Psoas muscle (tissue), 8 donors: ENCODE measurements around the gene SORBS1. TPM values are rescaled to one million over a fixed set of nuclear protein-coding genes. Genes with fewer than 3 reads are reported as not detected.
A peak's percentile ranks its signal among the peaks of the same experiment; 100 is the strongest.

Source experiments
- ATAC-seq, 4 donors: fragments of 200-7000 bp; cut with Tn5 transposase; one replicate each; pipeline ENCODE4 v1.9.1; 2020; ENCODE audit warnings: moderate library complexity in 3 of 4, mild to moderate bottlenecking in 2 of 4
- DNase-seq, 2 donors: peaks; one replicate each; pipeline ENCODE4 v3.0.0-alpha.2; 2020
- H3K27ac ChIP-seq: fragments of 200-600 bp; one replicate; pipeline ENCODE4 v1.8.0; 2022
- H3K27me3 ChIP-seq, 3 donors: fragments of 200-600 bp in 1 of 3; one replicate each; pipeline versions ENCODE4 v1.6.1 to v1.8.0; 2013 to 2022; ENCODE audit warnings: low read length in 2 of 3, mild to moderate bottlenecking in 2 of 3, moderate library complexity in 1 of 3; ENCODE audit not compliant: insufficient read depth in 3 of 3
- H3K36me3 ChIP-seq, 2 donors: fragments of 200-600 bp in 1 of 2; one replicate each; pipeline versions ENCODE4 v1.6.1 to v1.8.0; 2013 to 2022; ENCODE audit warnings: low read depth in 1 of 2, mild to moderate bottlenecking in 1 of 2, moderate library complexity in 1 of 2; ENCODE audit not compliant: insufficient read depth in 1 of 2
- H3K4me1 ChIP-seq: fragments of 200-600 bp; one replicate; pipeline ENCODE4 v1.8.0; 2022
- H3K4me3 ChIP-seq: fragments of 200-600 bp; one replicate; pipeline ENCODE4 v1.8.0; 2022; ENCODE audit warnings: mild to moderate bottlenecking
- H3K9me3 ChIP-seq: fragments of 200-600 bp; one replicate; pipeline ENCODE4 v1.8.0; 2022
- WGBS, 3 donors: extraction: QIAGEN DNeasy Blood & Tissue Kit; methylation state at CpG; one replicate each; pipeline versions ENCODE4 v1.1.6 to v1.1.7; 2013; 5-methylcytosine and 5-hydroxymethylcytosine counted together
- intact Hi-C, 2 donors: fragments of 100-400 bp; cut with DNase I; formaldehyde crosslinking; loops; one replicate each; pipeline versions ENCODE4 v1.11.0 to v1.14.2; 2022
- polyA plus RNA-seq, 3 donors: library from polyadenylated mRNA; stranded (reverse); fragments of 200-250 nt; gene quantifications; one replicate each; pipeline ENCODE4 v1.2.3, GENCODE V29; 2013
- total RNA-seq, 4 donors: library from RNA; stranded (reverse); fragmentation: NEBNext Ultra II Directional in 2 of 4; extraction: Animal tissue kit (Norgen Biotek cat#: 25700) in 2 of 4; gene quantifications; one replicate each; pipeline versions ENCODE4 v1.2.1 to v1.2.4, GENCODE V29; 2021 to 2023
- TF ChIP-seq, protein P1 (sequence below): fragments of 200-600 bp; IDR thresholded peaks from one replicate; pipeline ENCODE4 v1.8.0; 2022; ENCODE audit warnings: antibody characterized with exemption
- donor health status: healthy with polysubstance abuse.
- donor health status: DM: no; HTN: no; CAD: no; lungs with moderate emphysema.
- donor health status: Bipolar disorder and iron deficiency.
- donor health status: healthy.
- donor health status: DM: yes; HTN: yes; CAD: no.
- donor health status: DM: no; HTN: no; CAD: no.
- donor health status: DM: no; HTN: no; CAD: no.
- donor health status: DM: yes; HTN: yes; CAD: no.

Gene SORBS1
- total and polyA plus RNA-seq, 7 donors = 17.3 to 306 (median 145) TPM

GRCh38 chr10:95604630-95605029 is 43.5 kb upstream of the SORBS1 start:
- intact Hi-C loops = no loop called here
- ATAC-seq = no peak
- Histone ChIP-seq H3K27ac (peak overlapping the region; percentile 36), H3K4me3 (no peak overlapping the region), H3K36me3 (peaks cover 2 to 39% of the 10 kb centered on the region in 2 donors), H3K9me3 (no peaks in the 10 kb centered on the region), H3K4me1 (peaks cover 8% of the 10 kb centered on the region), H3K27me3 (no peaks in the 10 kb centered on the region)
- TF ChIP-seq, protein P1, sequence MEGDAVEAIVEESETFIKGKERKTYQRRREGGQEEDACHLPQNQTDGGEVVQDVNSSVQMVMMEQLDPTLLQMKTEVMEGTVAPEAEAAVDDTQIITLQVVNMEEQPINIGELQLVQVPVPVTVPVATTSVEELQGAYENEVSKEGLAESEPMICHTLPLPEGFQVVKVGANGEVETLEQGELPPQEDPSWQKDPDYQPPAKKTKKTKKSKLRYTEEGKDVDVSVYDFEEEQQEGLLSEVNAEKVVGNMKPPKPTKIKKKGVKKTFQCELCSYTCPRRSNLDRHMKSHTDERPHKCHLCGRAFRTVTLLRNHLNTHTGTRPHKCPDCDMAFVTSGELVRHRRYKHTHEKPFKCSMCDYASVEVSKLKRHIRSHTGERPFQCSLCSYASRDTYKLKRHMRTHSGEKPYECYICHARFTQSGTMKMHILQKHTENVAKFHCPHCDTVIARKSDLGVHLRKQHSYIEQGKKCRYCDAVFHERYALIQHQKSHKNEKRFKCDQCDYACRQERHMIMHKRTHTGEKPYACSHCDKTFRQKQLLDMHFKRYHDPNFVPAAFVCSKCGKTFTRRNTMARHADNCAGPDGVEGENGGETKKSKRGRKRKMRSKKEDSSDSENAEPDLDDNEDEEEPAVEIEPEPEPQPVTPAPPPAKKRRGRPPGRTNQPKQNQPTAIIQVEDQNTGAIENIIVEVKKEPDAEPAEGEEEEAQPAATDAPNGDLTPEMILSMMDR = no peak
- DNase-seq = no peak

DNA sequence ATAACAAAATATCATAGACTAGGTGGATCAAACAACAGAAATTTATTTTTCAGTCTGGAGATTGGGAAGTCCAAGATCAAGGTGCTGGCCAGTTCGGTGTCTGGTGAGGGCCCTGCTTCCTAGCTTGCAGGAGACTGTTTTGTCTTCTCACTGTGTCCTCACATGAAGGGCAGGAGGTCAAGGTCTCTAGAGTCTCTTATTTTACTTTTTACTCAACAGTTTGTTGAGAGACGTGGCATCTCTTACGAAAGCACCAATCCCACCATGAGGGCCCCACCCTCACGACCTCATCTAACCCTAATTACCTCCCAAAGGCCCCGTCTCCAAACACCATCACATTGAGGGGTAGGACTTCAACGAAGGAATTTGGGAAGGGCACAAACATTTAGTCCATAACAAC is 41.2 kb upstream of the SORBS1 start:
- ATAC-seq (no peak), DNase-seq (no peak)
- H3K4me1 ChIP-seq = peaks cover 8% of the 10 kb centered on the region
- intact Hi-C loops = no loop called here
- H3K27ac ChIP-seq = no peak overlapping the region
- no peaks in the 10 kb centered on the region for H3K9me3 ChIP-seq
- peaks cover 2 to 19% of the 10 kb centered on the region in 2 donors for H3K36me3 ChIP-seq
- H3K4me3 ChIP-seq = no peak overlapping the region
- 64 to 72% (median 70%) methylated on average over 6 of the region's 6 CpGs for WGBS, 3 donors
- TF ChIP-seq, protein P1 = no peak
- no peaks in the 10 kb centered on the region for H3K27me3 ChIP-seq

DNA sequence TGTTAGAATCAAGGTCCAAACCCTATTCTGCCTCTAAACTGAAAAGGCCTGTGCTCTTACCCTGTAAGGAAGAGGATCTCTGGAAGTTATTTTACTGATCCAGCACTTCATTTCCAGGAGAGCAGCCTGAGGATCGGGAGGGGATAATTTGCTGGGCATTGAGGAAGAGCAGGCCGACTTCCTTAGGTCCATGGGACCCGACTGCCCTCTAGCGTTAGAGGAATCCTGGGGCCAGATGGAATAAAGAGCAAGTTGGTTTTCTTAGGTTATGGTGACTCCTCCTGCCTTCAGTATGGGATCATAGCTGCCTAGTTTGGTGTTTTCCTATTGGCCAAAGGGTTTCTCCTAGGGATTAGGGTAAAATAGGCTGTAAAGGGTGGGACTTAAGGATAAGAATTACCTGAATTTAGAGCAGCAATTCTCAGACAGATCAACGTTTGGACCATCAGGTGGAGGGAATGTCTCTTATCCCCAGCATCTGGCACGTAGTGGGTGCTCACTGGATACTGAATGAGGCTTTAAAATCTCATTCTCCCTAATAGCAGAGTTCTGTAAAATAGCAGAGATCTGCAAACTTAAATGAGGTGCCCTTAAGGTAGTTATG is 40.0 kb upstream of the SORBS1 start:
- no peak overlapping the region for H3K4me3 ChIP-seq
- peak; percentile 75 to 85 for DNase-seq
- intact Hi-C loops = loop anchor here (1.0 to 2.0 kb wide), 2 partner anchors 171 to 226 kb away; no protein-coding TSS in a partner anchor
- no peak overlapping the region for H3K27ac ChIP-seq
- peaks cover 0 to 7% of the 10 kb centered on the region in 2 donors for H3K36me3 ChIP-seq
- TF ChIP-seq, protein P1 = peak; percentile 92
- peaks cover 5% of the 10 kb centered on the region for H3K9me3 ChIP-seq
- H3K27me3 ChIP-seq = no peaks in the 10 kb centered on the region
- peaks cover 8% of the 10 kb centered on the region for H3K4me1 ChIP-seq
- ATAC-seq = peak; percentile 95 to 98 (median 96)
- 16 to 26% (median 22%) methylated on average over 6 of the region's 6 CpGs for WGBS, 3 donors

DNA sequence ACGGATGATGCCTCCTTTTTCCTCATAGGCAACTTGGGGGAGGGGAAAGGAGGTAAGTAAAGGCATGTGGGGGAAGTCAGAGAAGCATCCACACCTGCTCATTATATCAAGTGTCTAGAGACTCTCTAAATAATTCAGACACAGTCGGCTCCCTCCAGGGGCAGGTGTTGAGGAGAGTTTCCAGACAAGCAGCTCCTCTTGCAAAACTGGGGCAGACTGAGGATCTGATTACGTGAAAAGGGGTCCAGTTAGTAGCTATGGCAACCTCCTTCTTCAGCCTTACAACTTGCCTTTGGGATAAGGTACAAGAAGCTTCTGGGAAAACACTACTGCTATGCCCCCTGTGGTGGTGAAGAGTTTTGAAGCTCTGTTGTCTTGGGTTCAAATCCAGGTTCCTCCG is 39.0 kb upstream of the SORBS1 start:
- H3K27ac ChIP-seq = no peak overlapping the region
- 53 to 70% (median 53%) methylated on average over 4 of the region's 4 CpGs for WGBS, 3 donors

More for the DNA sequence above, 39.0 kb upstream of the SORBS1 start:
- peaks cover 5% of the 10 kb centered on the region for H3K9me3 ChIP-seq
- H3K4me1 ChIP-seq = peaks cover 8% of the 10 kb centered on the region
- DNase-seq = no peak
- ATAC-seq = peak in 3 of 4 donors; percentile 40 to 60 (median 51)
- no peak overlapping the region for H3K4me3 ChIP-seq
- intact Hi-C loops = loop anchor here (1.0 to 2.0 kb wide), 2 partner anchors 225 to 226 kb away; no protein-coding TSS in a partner anchor
- no peaks in the 10 kb centered on the region for H3K27me3 ChIP-seq
- TF ChIP-seq, protein P1 = no peak
- H3K36me3 ChIP-seq = peaks cover 0 to 1% of the 10 kb centered on the region in 2 donors
